Suppressor macrophage treated with lipopolysaccharide for 1 hour (primary cell): Measurements from ENCODE around the gene MOK.
"Not testable (repeated sequence)": the region's sequence is repeated elsewhere in the genome, so short reads cannot be mapped to it uniquely, and the experiment has no call there.

Source experiments
- DNase-seq, 3 donors: peaks; one replicate each; pipeline ENCODE4 v3.0.0-alpha.2; 2020 to 2022

Gene MOK

GRCh38 chr14:102240481-102240880 is 64.5 kb downstream of the MOK start:
- not testable (repeated sequence) for DNase-seq

DNA sequence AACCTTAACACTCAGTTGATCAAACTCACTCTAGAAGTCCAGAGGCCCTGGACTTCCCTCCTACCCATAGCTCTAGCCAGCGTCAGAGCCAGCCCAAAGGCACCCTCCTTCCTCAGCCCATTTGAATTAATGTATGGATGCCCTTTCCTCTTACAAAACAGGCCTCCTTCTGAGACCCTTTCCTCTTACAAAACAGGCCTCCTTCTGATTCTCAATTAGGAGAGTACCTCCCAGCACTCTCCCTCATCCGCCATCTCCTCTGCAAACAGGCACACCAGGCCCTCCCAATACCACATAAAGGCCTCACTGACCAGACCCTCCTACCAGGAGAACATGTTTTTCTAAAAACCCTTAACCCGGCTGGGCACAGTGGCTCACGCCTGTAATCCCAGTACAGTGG is 65.7 kb downstream of the MOK start:
- DNase-seq, result no peak

DNA sequence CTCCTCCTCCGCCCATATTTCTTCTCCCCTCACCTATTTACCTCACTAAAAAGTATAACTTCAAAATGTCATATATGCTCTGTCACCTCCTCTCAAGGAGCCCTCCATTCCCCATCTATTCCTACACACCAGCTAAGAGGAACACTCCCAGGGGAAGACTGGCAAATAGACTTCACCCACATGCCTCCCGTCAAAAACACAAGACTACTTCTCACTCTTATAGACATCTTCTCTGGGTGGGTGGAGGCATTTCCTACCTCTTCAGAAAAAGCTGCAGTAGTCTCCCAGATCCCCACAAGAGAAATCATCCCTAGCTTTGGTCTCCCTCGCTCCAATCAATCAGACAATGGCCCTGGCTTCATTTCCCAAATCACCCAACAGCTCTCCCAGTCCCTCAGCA is 66.2 kb downstream of the MOK start:
- no peak for DNase-seq

- no peak for DNase-seq
These were observed 66.8 kb downstream of the MOK start for GRCh38 chr14:102238131-102238530.

DNA sequence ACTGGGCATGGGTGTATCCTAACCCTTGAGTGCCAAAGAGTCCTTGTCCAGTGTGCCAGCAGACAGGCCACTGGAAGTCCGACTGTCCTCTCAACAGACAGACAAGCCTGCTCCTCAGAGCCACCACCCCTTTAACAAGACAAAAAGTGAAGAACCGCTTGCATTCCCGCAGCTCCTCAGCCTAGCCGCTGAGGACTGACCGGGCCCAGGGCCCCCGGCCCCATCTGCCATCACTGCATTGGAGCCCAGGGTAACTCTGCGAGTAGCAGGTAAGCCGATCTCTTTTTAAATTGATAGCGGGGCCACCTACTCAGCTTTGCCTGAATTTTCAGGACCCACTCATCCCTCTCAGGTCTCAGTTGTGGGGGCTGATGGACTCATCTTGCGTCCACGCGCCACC is 68.9 kb downstream of the MOK start:
- no peak for DNase-seq

GRCh38 chr14:102235275-102235897 is 69.6 kb downstream of the MOK start:
- DNase-seq, result peak; percentile 75 to 88 (median 75)

DNA sequence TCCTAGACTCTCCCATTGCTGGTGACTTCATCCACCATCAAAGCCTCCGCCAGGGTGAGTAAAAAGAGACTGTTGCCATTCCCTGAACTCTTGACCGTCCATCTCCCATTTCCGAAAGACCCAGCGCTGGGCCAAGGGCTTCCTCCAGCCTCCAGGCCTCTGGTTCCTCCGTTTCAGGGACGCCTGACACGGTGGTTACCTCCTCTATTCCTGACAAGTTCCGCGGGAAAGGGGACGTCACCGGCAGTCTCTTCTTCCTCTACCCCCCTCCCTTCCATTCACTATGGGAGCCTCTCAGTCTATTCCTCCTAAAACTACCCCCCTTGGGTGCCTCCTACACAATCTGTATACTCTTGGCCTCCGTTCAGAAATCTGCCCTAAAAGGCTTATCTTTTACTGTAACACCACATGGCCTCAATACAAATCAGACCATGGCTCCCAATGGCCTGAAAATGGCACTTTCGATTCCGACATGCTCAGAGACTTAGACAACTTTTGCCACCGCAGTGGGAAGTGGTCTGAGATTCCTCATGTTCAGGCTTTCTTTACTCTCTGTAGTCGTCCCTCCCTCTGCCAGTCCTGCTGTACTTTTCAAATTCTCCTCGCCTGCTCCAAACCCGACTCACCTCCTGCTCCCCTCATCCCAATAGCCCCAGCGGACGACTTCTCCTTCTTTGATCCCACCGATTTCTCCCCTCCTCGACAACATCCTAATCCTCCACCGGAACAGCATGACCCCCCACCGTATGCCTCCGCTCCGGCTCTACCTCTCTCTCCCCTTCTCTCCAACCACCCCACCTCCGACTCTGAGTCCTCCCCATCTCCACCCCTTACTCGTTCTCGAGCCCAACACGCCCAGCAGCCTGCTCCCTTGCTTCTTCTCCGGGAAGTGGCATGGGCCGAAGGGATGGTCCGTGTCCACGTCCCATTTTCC is 70.4 kb downstream of the MOK start:
- DNase-seq, result no peak

- DNase-seq, result no peak
These were observed 71.9 kb downstream of the MOK start for GRCh38 chr14:102233081-102233480.

DNA sequence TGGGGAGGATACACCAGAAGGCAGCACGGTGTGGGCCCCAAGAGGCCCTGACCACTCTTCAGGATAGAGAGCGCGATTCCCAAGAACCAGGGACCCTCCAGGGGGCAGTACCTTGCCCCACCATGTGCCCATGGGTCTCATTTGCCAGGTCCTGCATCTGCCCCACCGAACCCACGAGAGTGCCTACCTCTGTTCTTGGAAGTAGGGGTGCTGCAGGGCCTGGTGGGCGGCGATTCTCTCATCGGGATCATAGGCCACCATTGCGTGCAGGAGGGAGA is 72.7 kb downstream of the MOK start:
- DNase-seq, result no peak

- no peak for DNase-seq
These were observed 73.3 kb downstream of the MOK start for GRCh38 chr14:102231476-102232347.

DNA sequence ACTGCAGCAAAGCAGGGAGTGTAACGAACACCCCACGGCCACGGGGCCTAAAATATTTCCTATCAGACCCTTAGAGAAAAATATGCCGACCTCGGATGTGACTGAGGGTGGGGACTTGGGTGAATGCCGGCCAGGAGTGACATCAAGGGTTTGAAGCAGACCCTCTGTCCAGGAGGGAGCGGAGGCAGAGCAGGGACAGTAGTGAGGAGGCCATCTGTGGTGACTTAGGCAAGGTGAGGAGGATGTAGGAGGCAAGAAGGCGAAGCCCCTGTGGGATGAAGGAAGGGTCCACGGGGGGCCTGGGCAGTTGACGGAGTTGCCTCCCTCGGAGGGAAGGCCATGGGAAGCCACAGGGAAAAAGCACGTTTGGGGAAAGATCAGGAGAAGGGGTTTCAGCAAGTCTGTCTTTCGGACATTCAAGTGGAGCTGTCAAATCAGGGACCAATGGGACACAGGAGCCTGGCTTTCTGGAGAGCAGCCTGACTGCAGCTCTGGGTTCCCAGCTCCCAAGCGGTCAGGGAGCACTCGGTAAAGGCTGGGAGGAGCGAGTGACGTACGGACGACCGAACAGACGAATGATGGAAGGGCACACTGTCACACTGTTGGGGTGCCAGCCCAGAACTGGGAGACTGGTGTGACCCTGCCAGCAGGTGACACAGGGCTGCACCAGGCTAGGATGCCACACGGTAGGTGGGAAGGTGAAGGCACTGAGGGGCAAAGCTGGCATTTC is 74.3 kb downstream of the MOK start:
- no peak for DNase-seq

GRCh38 chr14:102229739-102230092 is 75.2 kb downstream of the MOK start:
- no peak for DNase-seq

GRCh38 chr14:102229071-102229738 is 75.8 kb downstream of the MOK start:
- no peak for DNase-seq

DNA sequence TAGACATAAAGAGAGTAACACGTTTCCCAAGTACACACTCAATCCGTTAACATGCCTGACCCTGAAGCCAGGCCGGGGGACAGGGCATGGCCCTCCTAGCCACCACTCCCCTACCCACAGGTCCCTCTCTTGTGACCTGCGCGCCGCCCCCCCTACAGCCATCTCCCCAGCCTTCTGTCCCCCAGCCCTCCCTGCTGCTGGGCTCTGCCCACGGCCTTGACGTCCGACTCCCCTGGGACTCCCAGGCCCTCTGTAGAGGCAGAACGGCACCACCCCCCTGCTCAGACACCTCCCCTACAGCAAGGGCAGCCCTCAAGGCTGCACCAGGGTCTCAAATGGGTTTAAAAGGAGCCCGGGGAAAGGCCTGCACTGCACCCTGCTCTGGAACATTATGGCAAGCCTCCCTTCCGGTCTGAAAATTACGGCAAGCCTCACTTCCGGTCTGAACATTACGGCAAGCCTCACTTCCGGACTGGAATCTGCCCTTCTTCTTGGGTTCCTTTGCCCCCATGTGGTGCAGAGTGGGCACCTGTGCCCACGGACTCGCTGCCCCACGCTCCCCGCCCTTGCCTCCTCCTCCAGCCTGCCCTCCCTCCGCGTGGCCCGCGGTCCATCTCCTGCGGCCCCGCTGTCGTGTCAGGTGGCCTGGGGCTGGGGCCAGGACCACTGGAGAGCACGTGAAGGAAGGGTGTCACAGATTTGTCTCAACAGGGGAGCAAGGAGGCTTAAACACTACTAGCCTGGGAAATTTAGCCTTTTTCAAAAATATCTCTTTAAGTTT is 77.6 kb downstream of the MOK start:
- no peak for DNase-seq

GRCh38 chr14:102226356-102227125 is 78.4 kb downstream of the MOK start:
- DNase-seq, result no peak

GRCh38 chr14:102225936-102226335 is 79.0 kb downstream of the MOK start:
- no peak for DNase-seq

DNA sequence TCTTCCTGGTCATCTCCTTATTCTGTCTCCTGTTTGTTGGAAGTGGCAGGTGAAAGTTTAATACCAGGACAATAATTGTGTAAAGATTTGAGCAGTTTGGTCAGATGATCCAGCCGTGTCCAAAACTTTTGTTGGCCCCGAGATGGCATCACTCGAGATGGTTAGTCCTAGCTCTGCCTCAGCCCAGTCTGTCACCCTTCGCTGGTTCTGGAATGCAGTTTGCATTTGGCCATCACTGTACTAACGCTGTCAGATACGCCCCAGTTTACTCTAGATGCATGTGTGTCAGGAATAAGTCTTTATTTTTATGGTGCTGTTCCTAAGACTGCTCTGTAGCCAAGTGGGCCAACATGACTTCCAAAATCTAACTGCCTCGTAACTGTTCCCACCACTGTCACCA is 79.6 kb downstream of the MOK start:
- DNase-seq, result no peak

DNA sequence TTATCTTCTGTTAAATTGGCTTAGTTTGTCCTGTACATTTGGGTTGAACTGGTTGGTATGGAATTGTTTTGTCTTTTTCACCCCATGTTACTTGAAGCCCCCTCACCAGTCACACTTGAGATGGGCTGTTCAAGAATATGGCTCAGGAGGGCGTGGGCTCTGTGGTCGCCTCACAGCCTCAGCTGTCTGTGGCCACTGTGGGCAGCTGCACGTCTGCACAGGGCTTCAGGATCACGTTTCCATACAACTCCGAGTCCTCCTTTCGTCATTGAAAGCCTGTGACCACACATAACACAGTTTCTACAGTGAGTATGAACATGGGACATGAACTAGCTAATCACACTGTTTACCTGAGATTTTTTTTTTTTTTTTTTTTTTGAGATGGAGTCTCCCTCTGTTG is 81.3 kb downstream of the MOK start:
- DNase-seq, result no peak

GRCh38 chr14:102222751-102223150 is 82.2 kb downstream of the MOK start:
- no peak for DNase-seq

- DNase-seq, result no peak
These were observed 82.9 kb downstream of the MOK start for GRCh38 chr14:102222009-102222575.
